ENCODE results near the gene OGA. TPM values are rescaled to one million over a fixed set of nuclear protein-coding genes. Genes with fewer than 3 reads are reported as not detected.

OGA gene
- total and polyA plus RNA-seq, 2 of the 8 experiments (the other 6 are each of a cell fraction or from before 2014, with no cell fraction given), result 31.2 to 107 TPM

- TF ChIP-seq EP300 (IDR thresholded peaks at IDR 0.05; ENCODE audit: borderline replicate concordance in 1 of 2, low read depth in 2 of 2, low read length in 2 of 2), result no peak
- TF ChIP-seq GABPA (IDR thresholded peaks at IDR 0.05; ENCODE audit: borderline replicate concordance, insufficient read depth, low read length), result no peak
- no peak for TF ChIP-seq NANOG (IDR thresholded peaks at IDR 0.05; ENCODE audit: insufficient read depth, low read depth, low read length, poor library complexity, severe bottlenecking)
These were observed 41.3 kb upstream of the OGA start (continued) for GRCh38 chr10:101859530-101859929.

All from H1 (cell line).